Esophagus muscularis mucosa (tissue), 4 donors: ENCODE data around the gene GPR22.

Experiments used
- CTCF ChIP-seq, 3 experiments: fragments of 200-600 bp in 2 of 3; fragments of 450-650 bp in 1 of 3; sonication (generic) in 2 of 3; IDR thresholded peaks; one replicate each; pipeline ENCODE4 v1.5.1; 2017 to 2019; ENCODE audit warnings: antibody characterized with exemption in 3 of 3, mild to moderate bottlenecking in 2 of 3, moderate library complexity in 1 of 3
- EP300 ChIP-seq: sonication (generic); formaldehyde crosslinking; IDR thresholded peaks from one replicate; pipeline ENCODE4 v1.6.1; 2017; ENCODE audit warnings: antibody characterized with exemption
- POLR2A ChIP-seq: fragments of 450-650 bp; IDR thresholded peaks from one replicate; pipeline ENCODE4 v1.6.1; 2017; ENCODE audit warnings: antibody characterized with exemption, moderate library complexity, mild to moderate bottlenecking, low read depth
- POLR2AphosphoS5 ChIP-seq, 2 donors: sonication (generic); formaldehyde crosslinking; IDR thresholded peaks; one replicate each; pipeline ENCODE4 v1.6.1; 2017; ENCODE audit warnings: antibody characterized with exemption in 2 of 2

- TF ChIP-seq CTCF (IDR thresholded peaks at IDR 0.05) (no peak), EP300 (no peak), POLR2A (no peak), POLR2AphosphoS5 (IDR thresholded peaks at IDR 0.05) (no peak)
Observed at GRCh38 chr7:107435749-107436148, 34.1 kb upstream of the GPR22 start.
